Activated CD8-positive, alpha-beta T cell treated with anti-CD3 and anti-CD28 coated beads, Interleukin-2, amount 10 ng/mL, durations not matched to agents 7 days and 5 days (primary cell): Measurements from ENCODE around the gene RPL10A. TPM values are rescaled to one million over a fixed set of nuclear protein-coding genes. Genes with fewer than 3 reads are reported as not detected.
"Not testable (repeated sequence)": the region's sequence is repeated elsewhere in the genome, so short reads cannot be mapped to it uniquely, and the experiment has no call there.

Experiments used
- ATAC-seq: fragments of 150-1000 bp; cut with Tn5 transposase; one replicate; pipeline ENCODE4 v1.10.0; 2021; ENCODE audit warnings: moderate library complexity
- CTCF ChIA-PET: fragments of 350-600 bp; sonication (Branson Sonifier 250); formaldehyde crosslinking; loops from one replicate; lab custom pipeline; 2021; ENCODE audit warnings: antibody characterized with exemption; lab: Charles Lee
- POLR2A ChIA-PET: fragments of 350-600 bp; sonication (Branson Sonifier 250); formaldehyde crosslinking; loops from one replicate; lab custom pipeline; 2021; ENCODE audit warnings: antibody characterized with exemption; lab: Charles Lee
- DNase-seq: peaks from one replicate; pipeline ENCODE4 v3.0.0-alpha.2; 2020
- H3K27ac Mint-ChIP-seq: one replicate; pipeline ENCODE4 v1.8.0; 2021; ENCODE audit warnings: mild to moderate bottlenecking, mixed read lengths
- H3K27me3 Mint-ChIP-seq: one replicate; pipeline ENCODE4 v1.8.0; 2021; ENCODE audit warnings: low read depth, mixed read lengths
- H3K36me3 Mint-ChIP-seq: one replicate; pipeline ENCODE4 v1.8.0; 2021; ENCODE audit warnings: low read depth, mixed read lengths
- H3K4me1 Mint-ChIP-seq: one replicate; pipeline ENCODE4 v1.8.0; 2021; ENCODE audit warnings: low read depth, mixed read lengths
- H3K4me3 Mint-ChIP-seq: one replicate; pipeline ENCODE4 v1.8.0; 2021; ENCODE audit warnings: mild to moderate bottlenecking, mixed read lengths
- H3K9me3 Mint-ChIP-seq: one replicate; pipeline ENCODE4 v1.8.0; 2022; ENCODE audit warnings: mixed read lengths; ENCODE audit not compliant: insufficient read depth
- total RNA-seq, 2 experiments: library from RNA; stranded (reverse); gene quantifications; one replicate each; pipeline ENCODE4 v1.2.3, GENCODE V29; 2021

The RPL10A gene
- 1,000 to 10,000 TPM; 1,398 to 1,443 TPM for total RNA-seq

- H3K4me3 Mint-ChIP-seq: peak within 1 kb of the TSS; percentile 83
- no peaks in the 10 kb centered on the region for H3K27me3 Mint-ChIP-seq
- ATAC-seq (peak; percentile 89), DNase-seq (peak; percentile 98)
- peaks cover 82% of the 10 kb centered on the region for H3K36me3 Mint-ChIP-seq
- CTCF ChIA-PET: interaction anchor here (1.0 to 4.3 kb wide), 24 partner anchors 9 to 269 kb away, joined by 3 to 45 read pairs (median 6); partner anchors contain the start of genes ARMC12, DEF6, FANCE and PPARD
- POLR2A ChIA-PET: interaction anchor here (0.7 to 3.0 kb wide), 11 partner anchors 8 to 204 kb away, joined by 3 to 18 read pairs (median 5); partner anchors contain the start of genes DEF6, PPARD and TEAD3
- peak within 1 kb of the TSS; percentile 99 for H3K27ac Mint-ChIP-seq
- H3K4me1 Mint-ChIP-seq: peaks cover 39% of the 10 kb centered on the region
- H3K9me3 Mint-ChIP-seq: no peaks in the 10 kb centered on the region
Observed at GRCh38 chr6:35468181-35468979, at the start of gene RPL10A. Gene RPL10A (plus strand): TSS chr6:35468401. CDS start chr6:35468435, 34 bp downstream.

DNA sequence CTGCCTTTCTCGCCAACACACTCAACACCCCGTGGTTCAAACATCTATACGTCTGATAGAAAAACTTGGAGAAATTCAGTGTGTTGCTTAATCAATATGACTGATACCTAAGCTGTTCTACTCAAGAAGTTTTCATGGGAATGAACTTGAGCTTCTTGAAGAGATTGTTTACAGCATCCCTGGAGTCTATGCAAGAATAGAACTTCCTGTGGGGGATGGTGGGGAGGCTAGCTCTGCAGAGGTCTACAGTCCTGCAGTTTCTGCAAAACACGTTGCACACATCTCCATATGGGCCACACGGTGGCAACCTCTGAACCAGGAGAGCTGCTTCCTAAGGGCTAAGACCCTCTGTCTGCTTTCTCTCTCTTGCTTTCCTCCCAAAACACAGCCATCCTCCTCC is 48.8 kb upstream of the RPL10A start:
- Mint-ChIP-seq H3K4me3 (peak overlapping the region; percentile 35), H3K27me3 (no peaks in the 10 kb centered on the region), H3K27ac (peak overlapping the region; percentile 91), H3K4me1 (peaks cover 64% of the 10 kb centered on the region), H3K9me3 (no peaks in the 10 kb centered on the region), H3K36me3 (peaks cover 53% of the 10 kb centered on the region)
- DNase-seq (peak; percentile 71), ATAC-seq (peak; percentile 49)
- POLR2A ChIA-PET: interaction anchor here (0.8 to 1.5 kb wide), 5 partner anchors 17 to 123 kb away, joined by 3 to 5 read pairs (median 3); partner anchors contain the start of gene DEF6
- CTCF ChIA-PET: interaction anchor here (0.6 to 4.4 kb wide), 30 partner anchors 8 to 133 kb away, joined by 3 to 95 read pairs (median 5); partner anchors contain the start of genes DEF6, FANCE, PPARD and RPL10A

GRCh38 chr6:35419961-35420360 is 48.2 kb upstream of the RPL10A start:
- ATAC-seq (no peak), DNase-seq (no peak)
- CTCF ChIA-PET: interaction anchor here (0.7 to 4.4 kb wide), 29 partner anchors 8 to 132 kb away, joined by 3 to 95 read pairs (median 5); partner anchors contain the start of genes DEF6, FANCE, PPARD and RPL10A
- H3K36me3 Mint-ChIP-seq: peaks cover 52% of the 10 kb centered on the region
- no peaks in the 10 kb centered on the region for H3K9me3 Mint-ChIP-seq
- peak overlapping the region; percentile 35 for H3K4me3 Mint-ChIP-seq
- peaks cover 58% of the 10 kb centered on the region for H3K4me1 Mint-ChIP-seq
- peak overlapping the region; percentile 91 for H3K27ac Mint-ChIP-seq
- POLR2A ChIA-PET: interaction anchor here (0.8 to 1.5 kb wide), 6 partner anchors 16 to 124 kb away, joined by 3 to 5 read pairs (median 3); partner anchors contain the start of gene DEF6
- H3K27me3 Mint-ChIP-seq: no peaks in the 10 kb centered on the region

DNA sequence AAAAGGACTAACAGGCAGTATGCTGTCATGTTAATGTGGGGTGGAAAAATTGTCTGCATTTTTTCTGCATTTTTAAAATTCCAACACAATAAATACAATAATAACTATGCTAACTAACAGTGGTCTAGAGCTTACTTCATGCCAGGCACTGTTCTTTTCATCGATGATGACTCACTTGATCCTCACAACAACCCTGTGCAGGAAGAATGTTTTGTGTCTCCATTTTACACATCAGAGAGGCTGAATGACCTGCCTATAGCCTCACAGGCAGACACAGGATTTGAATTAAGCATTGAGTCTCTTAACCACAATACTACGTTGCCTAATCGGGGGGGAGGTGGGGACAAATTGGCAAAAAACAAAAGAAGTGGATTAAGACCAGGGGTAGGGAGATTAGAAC is 42.9 kb upstream of the RPL10A start:
- Mint-ChIP-seq H3K27ac (no peak overlapping the region), H3K36me3 (peaks cover 55% of the 10 kb centered on the region), H3K9me3 (peaks cover 20% of the 10 kb centered on the region), H3K4me1 (peaks cover 20% of the 10 kb centered on the region), H3K4me3 (no peak overlapping the region), H3K27me3 (no peaks in the 10 kb centered on the region)
- ChIA-PET CTCF (no interaction called here), POLR2A (no interaction called here)
- DNase-seq (no peak), ATAC-seq (no peak)

GRCh38 chr6:35426074-35426473 is 42.1 kb upstream of the RPL10A start:
- H3K27ac Mint-ChIP-seq: peak overlapping the region; percentile 66

DNA sequence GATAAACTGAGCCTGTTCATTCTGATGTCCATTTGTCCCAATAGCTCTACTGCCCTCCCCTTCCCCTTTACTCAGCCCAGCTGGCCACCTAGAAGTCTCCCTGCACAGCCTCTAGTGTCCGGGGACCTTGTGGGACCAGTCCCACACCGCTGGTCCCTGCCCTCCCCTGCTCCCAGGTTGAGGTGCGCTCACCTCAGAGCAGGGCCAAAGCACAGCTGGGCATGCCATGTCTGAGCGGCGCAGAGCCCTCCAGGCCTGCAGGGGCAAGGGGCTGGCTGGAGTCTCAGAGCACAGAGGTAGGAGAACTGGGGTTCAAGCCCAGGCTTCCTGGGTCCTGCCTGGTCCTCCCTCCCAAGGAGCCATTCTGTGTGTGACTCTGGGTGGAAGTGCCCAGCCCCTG is 40.8 kb upstream of the RPL10A start:
- Mint-ChIP-seq H3K9me3 (peaks cover 20% of the 10 kb centered on the region), H3K4me1 (peaks cover 11% of the 10 kb centered on the region), H3K27me3 (no peaks in the 10 kb centered on the region), H3K27ac (no peak overlapping the region), H3K36me3 (peaks cover 47% of the 10 kb centered on the region), H3K4me3 (no peak overlapping the region)
- no peak for DNase-seq
- ChIA-PET CTCF (no interaction called here), POLR2A (no interaction called here)
- no peak for ATAC-seq

More at GRCh38 chr6:35426074-35426473, 42.1 kb upstream of the RPL10A start:
- Mint-ChIP-seq H3K9me3 (peaks cover 20% of the 10 kb centered on the region), H3K4me1 (peaks cover 15% of the 10 kb centered on the region), H3K36me3 (peaks cover 52% of the 10 kb centered on the region), H3K4me3 (no peak overlapping the region), H3K27me3 (no peaks in the 10 kb centered on the region)
- POLR2A ChIA-PET: no interaction called here
- DNase-seq: no peak
- CTCF ChIA-PET: no interaction called here
- no peak for ATAC-seq

GRCh38 chr6:35427851-35428321 is 40.3 kb upstream of the RPL10A start:
- ChIA-PET CTCF (interaction anchor here (0.7 kb wide), 1 partner anchor 8 kb away, joined by 4 read pairs; no protein-coding TSS in a partner anchor), POLR2A (no interaction called here)
- Mint-ChIP-seq H3K4me3 (no peak overlapping the region), H3K27me3 (no peaks in the 10 kb centered on the region), H3K4me1 (peaks cover 10% of the 10 kb centered on the region), H3K27ac (no peak overlapping the region), H3K36me3 (peaks cover 45% of the 10 kb centered on the region), H3K9me3 (peaks cover 20% of the 10 kb centered on the region)
- ATAC-seq (no peak), DNase-seq (no peak)

GRCh38 chr6:35428421-35429149 is 39.6 kb upstream of the RPL10A start:
- DNase-seq (no peak), ATAC-seq (no peak)
- Mint-ChIP-seq H3K27me3 (no peaks in the 10 kb centered on the region), H3K4me3 (no peak overlapping the region), H3K36me3 (peaks cover 43% of the 10 kb centered on the region), H3K27ac (no peak overlapping the region), H3K4me1 (peaks cover 10% of the 10 kb centered on the region), H3K9me3 (peaks cover 20% of the 10 kb centered on the region)
- ChIA-PET POLR2A (no interaction called here), CTCF (interaction anchor here (0.7 to 3.0 kb wide), 2 partner anchors 9 to 20 kb away, joined by 4 to 6 read pairs; no protein-coding TSS in a partner anchor)

GRCh38 chr6:35429463-35429862 is 38.7 kb upstream of the RPL10A start:
- no peak for DNase-seq
- ChIA-PET POLR2A (no interaction called here), CTCF (interaction anchor here (3.0 kb wide), 1 partner anchor 20 kb away, joined by 6 read pairs; no protein-coding TSS in a partner anchor)
- peaks cover 20% of the 10 kb centered on the region for H3K9me3 Mint-ChIP-seq
- H3K36me3 Mint-ChIP-seq: peaks cover 40% of the 10 kb centered on the region
- no peak for ATAC-seq
- H3K4me3 Mint-ChIP-seq: no peak overlapping the region
- H3K27me3 Mint-ChIP-seq: no peaks in the 10 kb centered on the region
- H3K4me1 Mint-ChIP-seq: peaks cover 10% of the 10 kb centered on the region
- no peak overlapping the region for H3K27ac Mint-ChIP-seq

DNA sequence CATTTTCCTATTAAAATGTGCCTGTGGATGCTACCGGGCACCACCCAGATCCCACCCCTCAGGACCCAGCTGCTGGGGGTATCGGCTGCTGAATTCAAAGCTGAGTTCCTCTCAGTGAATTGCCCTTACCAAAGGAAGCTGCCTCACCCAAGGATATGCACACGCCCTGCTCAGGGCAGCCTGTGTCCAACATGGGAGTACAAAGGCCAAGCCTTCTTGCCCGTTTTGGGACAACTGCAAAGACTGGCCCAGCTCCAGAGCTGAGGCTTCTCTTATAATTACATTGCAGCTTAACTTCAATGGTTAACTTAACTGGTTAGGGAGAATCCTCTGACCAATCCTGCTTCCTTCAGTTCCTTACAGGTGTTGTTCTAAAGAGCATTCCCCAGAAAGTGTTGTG is 35.9 kb upstream of the RPL10A start:
- Mint-ChIP-seq H3K4me1 (no peaks in the 10 kb centered on the region), H3K36me3 (peaks cover 20% of the 10 kb centered on the region), H3K27me3 (no peaks in the 10 kb centered on the region), H3K4me3 (no peak overlapping the region), H3K9me3 (peaks cover 20% of the 10 kb centered on the region), H3K27ac (no peak overlapping the region)
- CTCF ChIA-PET: interaction anchor here (1.0 kb wide), 1 partner anchor 15 kb away, joined by 3 read pairs; no protein-coding TSS in a partner anchor
- ATAC-seq (no peak), DNase-seq (no peak)
- POLR2A ChIA-PET: no interaction called here

- H3K27me3 Mint-ChIP-seq, H3K4me3 Mint-ChIP-seq, H3K27ac Mint-ChIP-seq, DNase-seq, ATAC-seq, H3K4me1 Mint-ChIP-seq, POLR2A ChIA-PET: not testable (repeated sequence)
- CTCF ChIA-PET: interaction anchor here (1.0 to 2.8 kb wide), 2 partner anchors 15 to 17 kb away, joined by 3 to 12 read pairs; no protein-coding TSS in a partner anchor
- Mint-ChIP-seq H3K36me3 (peaks cover 20% of the 10 kb centered on the region), H3K9me3 (peaks cover 20% of the 10 kb centered on the region)
Observed at GRCh38 chr6:35432702-35433101, 35.5 kb upstream of the RPL10A start.
